SIG-M5 (cell line): ENCODE data around the gene TBXAS1.
"Not testable (repeated sequence)": the region's sequence is repeated elsewhere in the genome, so short reads cannot be mapped to it uniquely, and the experiment has no call there.

Experiments
- DNase-seq: peaks from one replicate; lab custom pipeline; 2025; lab: John Stamatoyannopoulos, UW

The TBXAS1 gene

DNA sequence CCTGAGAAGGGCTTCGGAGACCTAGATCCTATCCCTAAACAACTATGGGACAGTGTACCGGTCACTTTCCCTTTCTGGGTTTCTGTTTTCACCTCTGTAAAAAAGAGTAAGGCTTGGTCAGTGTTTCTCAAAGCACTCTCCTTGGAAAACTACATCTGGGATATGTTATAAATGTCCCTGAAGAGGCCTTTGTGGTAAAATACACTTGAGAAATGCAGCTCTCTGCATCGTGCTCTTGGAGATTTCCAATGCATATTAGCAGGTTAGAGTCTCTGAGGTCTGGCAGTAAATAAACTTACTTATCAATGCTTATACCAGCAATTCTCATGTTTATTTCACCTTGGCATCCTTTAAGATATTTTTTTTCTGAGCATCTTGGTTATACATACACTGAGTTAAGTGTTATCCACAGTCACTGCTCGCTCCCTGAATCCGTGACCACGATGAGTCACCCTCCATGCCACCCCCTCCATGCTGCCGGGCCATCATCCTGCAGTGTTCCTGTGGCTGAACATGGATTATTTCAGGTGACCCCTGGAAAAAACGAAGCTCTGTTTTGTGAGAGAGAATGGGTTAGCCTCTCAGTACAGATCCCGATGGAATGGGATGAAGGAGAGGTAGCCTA lies 3.3 kb upstream of the TBXAS1 start:
- DNase-seq, result no peak

DNA sequence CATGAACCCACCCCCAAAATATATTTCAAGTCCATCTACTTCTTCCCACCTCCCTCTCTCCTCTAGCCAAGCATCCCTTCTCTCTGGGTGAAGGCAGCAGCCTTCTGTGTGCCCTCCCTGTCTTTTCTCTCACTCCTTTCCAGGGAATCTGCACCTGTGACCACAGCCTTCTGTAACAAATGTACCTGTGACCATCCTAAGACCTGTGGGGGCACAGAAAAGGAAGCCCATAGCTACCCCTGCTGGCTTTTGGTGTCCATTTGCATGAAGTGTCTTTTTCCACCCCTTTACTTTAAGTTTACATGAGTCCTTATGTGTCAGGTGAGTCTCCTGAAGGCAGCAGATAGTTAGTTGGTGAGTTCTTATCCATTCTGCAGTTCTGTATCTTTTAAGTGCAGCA lies 2.0 kb upstream of the TBXAS1 start:
- DNase-seq, result no peak

DNA sequence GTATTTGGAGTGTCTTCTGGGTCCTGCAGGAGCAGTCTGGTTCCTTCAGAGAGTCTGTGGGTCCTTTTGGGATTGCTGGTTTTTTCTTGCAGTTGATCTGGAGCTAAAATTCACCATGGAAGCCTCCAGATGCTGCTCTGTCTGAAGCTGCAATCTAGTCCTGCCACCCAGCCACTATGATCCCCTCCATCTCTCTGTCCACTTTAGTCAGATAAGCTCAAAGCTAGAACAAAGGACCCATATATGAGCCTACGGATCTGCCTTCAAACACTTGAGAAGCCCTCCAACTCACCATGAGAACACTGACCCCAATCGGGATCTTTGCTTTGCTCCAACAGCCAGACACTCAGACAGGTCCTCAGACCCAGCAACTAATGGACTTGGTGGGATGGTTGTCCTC lies 618 bp upstream of the TBXAS1 start:
- DNase-seq, result no peak

DNA sequence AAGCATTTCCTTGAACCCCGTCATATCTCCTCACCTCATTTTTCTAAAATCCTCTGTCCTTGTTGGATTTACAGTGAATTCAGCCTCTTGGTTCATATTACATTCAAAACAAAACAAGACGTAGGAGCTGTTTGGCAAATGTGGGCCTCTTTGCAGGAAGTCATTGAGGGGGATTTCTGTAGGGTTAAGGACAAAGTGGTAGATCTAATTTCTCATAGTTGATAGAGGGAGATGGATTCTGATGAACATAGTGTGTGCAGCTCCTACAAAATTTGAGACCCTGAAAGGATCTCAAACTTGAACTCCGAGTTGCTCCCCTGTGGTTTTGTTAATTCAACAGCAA lies 682 bp downstream of the TBXAS1 start:
- no peak for DNase-seq

DNA sequence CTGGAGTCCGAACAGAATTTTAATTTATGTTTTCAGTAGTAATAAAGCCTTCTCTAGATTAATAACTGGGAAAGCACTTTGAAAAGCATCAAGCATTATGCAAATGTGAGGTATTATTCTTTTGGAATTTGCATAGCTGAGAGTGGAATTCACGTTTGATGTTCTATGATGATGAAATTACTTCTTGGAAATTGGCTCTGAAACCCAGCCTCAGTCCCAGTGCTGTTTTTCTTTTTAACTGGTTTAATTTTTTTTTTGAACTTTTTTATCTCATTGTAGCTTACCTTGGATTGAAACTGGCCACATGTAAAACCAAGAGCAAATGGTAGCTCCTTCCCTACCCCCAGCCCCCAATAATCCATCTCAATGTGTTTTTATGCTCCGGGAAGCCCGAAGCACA lies 1.2 kb downstream of the TBXAS1 start:
- DNase-seq, result no peak

DNA sequence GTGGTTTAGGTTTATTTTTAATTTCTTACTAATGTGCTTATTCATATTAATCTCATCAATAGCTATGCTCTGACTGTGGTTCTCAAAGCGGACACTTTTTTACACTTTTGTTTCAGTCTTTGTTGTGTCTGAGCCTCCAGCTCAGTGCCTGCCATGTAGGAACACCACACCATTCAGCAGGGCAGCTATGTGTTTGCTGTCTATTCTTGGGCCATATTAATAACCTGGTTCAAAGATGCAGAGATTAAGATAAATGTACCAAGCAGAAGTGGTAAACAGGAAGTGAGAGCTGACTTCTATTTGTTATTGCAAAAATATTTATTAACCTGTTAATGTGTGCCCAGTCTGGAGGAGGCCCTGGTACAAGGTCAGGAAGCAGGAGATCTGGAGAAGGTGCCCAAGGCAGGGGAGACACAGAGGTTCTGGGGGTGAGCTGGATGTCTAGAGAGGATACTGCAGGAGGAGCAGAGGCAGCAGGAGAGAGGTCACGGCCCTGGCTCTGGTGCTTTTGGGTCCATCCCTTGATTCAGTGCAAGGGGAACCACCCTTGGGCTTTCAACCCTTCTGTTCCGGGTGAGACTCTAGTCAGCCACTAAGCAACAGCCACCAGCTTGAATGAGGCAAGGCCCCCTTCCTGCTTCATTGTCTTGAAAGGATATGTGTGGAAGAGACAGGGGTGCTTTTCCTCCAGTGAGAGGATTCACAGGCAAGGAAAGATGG lies 1.9 kb downstream of the TBXAS1 start:
- DNase-seq, result no peak

DNA sequence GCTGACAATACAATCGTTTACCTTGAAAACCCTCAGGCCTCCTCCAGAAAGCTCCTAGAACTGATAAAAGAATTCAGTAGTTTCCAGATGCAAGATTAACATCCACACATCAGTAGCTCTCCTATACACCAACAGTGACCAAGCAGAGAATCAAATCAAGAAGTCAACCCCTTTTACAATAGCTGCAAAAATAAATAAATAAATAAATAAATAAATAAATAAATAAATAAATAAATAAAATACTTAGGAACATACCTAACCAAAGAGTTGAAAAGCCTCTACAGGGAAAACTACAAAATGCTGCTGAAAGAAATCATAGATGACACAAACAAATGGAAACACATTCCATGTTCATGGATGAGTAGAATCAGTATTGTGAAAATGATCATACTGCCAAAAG lies 6.8 kb downstream of the TBXAS1 start:
- not testable (repeated sequence) for DNase-seq

DNA sequence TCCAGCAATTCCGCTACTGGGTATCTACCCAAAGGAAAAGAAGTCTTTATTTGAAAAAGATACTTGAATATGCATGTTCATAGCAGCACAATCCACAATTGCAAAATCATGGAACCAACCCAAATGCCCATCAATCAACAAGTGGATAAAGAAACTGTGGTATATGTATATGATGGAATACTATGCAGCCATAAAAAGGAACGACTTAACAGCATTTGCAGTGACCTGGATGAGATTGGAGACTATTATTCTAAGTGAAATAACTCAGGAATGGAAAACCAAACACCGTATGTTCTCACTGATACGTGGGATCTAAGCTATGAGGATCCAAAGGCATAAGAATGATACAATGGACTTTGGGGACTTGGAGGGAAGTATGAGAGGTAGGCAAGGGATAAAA lies 8.2 kb downstream of the TBXAS1 start:
- DNase-seq, result not testable (repeated sequence)

DNA sequence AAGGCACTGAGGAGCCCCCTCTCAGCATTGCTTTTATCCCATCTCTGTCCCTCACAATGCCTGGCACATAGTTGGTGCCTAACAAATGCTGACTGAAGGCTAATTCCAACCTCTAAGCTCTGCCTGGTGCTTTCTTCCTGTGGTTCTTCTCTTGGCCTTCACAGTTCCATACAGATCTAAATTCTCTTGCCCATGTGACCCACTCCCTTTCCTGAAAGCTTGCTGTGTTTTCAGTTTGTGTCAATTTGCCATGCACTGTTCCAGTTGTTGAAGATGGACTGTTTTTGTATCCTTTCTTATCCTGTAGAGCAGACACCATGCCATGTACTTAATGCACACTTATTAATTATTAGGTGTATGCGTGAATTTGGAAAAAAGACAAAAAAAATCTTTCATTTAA lies 9.2 kb downstream of the TBXAS1 start:
- no peak for DNase-seq

DNA sequence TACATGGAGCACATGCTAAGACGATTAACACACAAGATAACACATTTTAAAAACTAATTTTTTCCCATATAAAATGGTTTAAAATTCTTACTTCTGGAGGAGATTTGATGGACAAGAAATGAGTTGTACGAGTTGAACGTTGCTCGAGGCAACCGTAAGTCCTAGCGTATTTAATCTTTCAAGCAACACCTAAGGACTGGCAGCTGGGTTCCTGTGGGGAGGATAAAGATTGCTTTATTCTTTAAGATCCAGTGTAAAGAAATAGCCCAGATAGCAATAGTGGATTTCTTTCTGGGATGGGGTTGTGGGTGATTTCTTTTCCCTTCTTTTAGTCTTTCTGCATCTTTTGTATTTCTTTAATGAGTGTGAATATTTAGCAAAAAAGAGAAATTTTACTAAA lies 9.8 kb downstream of the TBXAS1 start:
- DNase-seq, result no peak

DNA sequence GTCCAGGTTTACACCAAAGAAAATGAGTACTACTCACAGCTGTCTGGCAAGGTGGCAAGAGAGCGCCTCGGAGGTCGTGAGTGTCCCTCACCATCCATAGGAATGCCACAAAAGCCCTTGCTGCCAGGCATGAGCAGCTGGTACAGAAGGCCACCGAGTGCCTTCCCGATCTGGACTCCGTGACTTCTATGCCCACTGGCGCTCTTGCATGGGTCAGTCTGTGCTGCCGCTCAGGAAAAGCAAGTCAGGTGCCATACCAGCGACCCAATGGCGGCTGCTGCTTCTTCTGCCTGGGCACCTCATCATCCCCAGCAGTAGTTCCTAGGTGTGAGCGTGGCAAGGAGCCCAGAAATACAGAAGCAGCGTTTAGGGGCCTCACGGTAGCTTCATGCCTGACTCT lies 11.7 kb downstream of the TBXAS1 start:
- DNase-seq, result no peak

DNA sequence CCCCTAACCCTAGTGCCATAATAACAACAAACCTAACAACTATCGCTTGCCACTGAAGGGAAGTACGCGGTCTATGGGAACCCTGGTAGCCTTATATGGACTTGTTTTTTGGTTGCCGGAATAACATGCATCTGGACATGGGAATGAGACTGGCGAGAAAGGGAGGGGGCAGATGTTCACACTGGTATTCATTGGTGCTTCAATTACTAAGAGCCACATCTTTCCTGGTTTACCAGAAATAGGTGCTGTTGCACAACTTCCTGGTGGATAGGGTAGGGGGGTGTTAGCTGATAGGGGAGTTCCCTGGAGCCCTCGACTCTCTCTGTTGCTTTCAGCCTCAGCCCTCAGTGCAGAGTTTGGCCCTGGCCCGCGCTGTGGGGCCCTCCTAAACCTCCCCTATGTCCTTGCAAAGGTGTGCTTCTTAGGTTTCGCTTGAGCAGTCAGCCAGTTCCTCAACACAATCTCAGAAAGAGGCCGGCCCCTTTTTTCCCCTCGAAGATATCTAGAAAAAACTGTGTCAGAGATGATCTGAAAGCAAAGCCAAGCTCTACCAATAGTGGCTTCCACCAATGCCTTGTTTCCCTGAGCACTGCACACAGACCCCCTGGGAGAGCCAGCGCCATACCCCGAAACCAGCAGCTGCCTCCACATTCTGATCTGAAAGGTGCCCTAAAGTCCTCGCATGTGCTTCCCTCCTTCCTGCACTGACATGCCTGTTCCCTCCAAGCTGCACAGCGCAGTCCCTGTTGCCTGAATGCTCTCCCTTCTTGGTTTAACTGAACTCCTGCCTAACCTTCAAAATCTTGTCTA lies 13.5 kb downstream of the TBXAS1 start:
- no peak for DNase-seq

DNA sequence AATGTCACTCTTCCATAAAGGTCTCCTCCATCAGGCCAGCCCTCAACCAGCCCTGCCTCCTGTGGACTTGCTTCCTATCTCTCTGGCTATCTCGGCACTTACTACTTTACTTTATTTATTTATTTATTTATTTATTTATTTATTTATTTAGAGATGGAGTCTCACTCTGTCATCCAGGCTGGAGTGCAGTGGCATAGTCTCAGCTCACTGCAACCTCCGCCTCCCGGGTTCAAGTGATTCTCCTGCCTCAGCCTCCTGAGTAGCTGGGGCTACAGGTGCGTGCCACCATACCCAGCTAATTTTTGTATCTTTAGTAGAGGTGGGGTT lies 14.1 kb downstream of the TBXAS1 start:
- not testable (repeated sequence) for DNase-seq

DNA sequence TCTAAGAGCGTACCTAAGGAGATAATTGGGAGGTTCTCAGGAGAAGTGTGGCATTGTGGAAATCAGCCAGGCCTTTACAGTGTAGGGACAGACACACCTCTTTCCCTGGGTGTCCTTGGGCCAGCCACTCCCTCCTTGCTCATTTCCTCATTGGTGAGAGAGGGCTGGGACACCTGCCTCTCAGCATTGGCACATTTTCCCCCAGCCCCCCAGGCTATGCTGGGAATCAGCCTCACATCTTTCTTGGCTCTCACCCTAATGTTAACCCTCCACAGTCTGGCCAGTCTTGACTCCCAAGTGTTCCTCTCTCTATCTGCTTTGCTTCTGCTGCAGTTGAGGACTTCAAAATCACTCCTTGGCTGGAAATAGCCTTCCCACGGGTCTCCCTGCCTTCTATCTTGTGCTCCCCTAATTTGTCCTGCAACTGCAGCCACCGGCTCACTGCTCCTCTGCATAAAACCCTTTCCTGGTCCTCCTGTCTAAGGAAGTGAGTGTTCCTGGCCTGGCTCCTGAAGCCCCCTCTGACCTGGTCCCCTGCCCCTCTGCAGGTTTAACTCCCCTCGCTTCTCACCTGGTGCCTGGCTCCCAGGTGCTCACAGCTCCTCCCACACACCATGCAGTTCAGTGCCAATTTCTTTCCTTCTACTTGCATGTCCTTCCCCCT lies 15.8 kb downstream of the TBXAS1 start:
- DNase-seq, result no peak

DNA sequence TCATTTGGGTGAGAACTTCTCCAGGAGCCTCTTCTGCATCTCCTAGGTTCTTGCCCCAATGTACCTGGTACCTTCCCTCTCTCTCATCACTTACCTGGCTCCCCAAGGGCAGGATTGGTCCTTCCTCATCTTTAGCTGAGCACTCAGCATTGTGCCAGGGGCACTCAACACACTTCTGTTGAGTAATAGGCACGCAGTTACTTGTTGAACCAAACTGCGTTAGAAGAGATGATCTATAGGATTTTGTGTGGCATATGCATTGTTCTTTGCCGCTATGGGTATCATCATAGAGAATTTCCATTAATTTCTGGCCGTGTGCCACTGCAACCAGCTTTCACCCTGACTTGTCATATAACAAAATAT lies 16.4 kb downstream of the TBXAS1 start:
- no peak for DNase-seq

DNA sequence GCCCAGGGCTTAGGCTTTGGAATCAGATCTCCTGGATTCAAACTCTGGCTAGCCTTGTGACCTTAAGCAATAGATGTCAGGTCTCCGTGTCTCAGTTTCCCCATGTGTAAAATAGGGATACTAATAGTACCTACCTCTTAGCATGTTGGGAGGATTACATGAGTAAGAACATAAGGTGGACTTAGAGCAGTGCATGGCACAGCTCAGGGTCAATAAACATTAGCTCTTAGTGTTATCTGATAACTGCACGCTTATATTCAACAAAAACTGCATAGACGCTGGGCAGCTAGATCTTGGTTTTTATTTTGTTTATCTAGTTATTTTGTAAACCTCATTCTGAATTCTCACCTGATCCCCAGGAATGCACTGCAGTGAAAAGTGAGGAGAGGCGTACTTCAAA lies 17.2 kb downstream of the TBXAS1 start:
- no peak for DNase-seq

DNA sequence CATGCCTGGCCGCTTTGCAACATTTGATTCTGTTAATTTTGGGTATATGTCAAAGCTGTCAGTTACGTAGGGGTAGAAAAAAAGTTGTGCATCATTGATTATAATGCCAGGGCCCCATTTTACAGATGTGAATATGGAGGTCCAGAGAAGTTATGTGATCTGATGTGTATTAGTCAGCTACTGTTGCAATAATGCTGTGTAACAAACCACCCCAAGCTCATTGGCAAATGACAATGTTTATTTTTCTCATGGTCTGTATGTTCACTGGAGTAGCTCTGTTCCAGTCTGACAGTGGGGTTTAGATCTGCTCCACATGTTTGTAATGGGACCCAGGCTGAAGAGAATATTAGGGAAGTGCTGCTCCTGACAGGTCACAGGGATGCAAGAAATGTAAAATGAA lies 19.2 kb downstream of the TBXAS1 start:
- no peak for DNase-seq

DNA sequence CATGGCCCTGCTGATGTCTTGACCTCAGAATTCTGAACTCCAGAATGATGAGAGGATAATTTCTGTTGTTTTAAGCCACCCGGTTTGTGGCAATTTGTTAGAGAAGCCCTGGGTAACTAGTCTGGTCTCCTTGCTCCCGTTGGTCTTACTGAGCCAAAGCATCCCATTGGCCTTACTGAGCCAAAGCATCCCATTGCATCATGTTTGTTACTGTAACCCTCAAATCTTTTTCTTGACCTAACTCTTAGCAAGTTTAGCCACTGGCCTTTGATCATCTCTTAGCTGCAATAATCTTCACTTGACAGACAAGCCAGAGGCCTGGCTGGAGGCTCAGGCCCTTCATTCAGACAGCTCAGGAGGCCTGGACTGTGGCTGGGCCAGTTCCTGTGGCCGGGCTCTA lies 21.8 kb downstream of the TBXAS1 start:
- DNase-seq, result no peak

DNA sequence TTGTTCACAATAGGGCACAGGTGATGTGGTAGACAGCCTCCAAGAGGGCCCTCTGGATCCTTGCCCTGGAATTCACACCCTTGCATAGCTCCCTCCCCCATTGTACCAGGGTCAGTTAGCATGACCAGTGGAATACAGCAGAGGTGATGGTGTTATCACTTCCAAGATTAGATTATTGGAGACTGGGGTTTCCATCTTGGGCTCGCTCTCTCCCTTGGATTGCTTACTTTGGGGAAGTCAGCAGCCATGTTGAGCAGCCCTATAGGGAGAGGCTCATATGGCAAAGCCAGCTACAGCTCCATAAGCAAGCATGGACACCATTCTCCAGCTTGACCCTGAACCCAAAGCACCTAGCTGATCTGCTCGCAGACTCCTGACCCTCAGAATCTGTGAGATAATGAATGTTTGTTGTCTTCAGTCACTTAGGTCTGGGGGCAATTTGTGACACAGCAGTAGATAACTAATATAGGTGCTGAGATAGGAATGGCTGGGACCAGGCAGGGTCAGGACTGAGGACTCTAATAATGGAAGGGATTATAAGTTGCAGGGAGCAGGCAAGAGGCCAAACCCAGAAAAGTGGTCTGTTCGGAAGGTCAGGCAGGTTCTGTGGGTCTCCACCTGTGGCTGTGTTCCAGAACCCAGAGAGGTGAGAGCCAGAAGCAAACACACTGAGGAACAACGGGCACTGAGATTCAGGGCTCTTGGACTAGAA lies 22.9 kb downstream of the TBXAS1 start:
- DNase-seq, result no peak

DNA sequence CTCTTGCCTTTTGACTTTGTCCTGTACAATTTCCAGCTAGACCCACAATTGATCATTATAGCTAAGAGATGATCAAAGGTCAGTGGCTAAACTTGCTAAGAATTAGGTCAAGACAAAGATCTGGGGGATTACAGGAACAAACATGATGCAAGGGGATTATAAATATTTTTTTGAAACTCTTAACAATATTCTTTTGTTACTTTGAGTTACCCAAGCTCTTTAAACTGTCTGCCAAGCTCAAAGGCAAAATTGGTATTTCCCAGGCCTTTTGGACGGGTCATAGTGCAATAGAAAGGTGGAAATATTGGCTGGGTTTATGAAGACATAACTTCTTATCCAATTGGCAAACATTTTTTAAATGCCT lies 23.4 kb downstream of the TBXAS1 start:
- DNase-seq, result no peak

DNA sequence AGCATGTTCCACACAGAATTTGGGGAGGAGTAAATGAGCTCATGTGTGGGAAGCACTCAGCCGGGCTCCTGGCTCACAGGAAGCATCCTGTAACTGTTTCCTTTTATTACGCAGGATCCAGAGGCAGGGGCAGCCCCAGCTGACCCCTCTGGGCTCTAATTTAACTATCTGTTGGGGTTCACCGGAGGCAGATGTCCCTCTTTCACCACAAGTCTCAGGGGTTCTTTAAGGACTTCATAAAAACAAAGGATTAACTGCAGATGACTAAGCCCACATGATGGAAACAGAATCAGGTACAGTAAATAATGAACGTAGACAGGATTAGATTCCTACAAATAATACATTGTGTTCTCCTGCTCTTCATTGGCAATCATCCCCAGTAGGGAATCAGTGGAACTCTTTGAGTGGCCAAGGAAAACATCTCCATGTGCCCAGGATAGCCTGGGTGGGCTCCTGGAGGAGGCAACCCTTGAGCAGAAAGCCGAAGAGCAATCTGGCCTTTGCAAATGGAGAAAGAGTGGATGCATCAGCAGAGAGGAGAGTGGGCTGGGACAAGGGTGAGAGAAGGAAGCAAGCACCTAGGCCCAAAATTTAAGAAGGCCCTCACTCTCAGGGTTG lies 24.6 kb downstream of the TBXAS1 start:
- no peak for DNase-seq

DNA sequence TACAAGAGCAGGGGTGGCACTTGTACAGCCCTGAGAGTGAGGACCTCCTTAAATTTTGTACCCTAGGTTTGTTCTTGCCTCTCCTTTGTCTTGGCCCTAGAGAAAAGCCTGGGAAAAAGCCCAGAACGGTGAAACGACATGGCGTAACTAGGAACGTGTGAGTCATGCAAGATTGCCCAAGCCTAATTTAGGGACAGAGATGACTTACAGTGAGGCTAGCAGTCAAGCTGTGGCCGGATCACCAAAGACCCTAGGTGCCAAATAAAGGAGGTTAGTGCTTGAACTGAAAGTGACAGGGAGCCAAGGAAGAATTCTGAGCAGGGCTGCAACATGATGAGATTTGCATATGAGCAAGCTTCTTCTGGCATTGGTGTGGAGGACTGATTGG lies 25.1 kb downstream of the TBXAS1 start:
- DNase-seq, result peak; percentile 42
